D721Med (cell line): ENCODE measurements around the gene CEBPA.

Experiments used
- DNase-seq: peaks from one replicate; pipeline ENCODE4 v3.0.0; 2011; ENCODE audit warnings: low spot score; ENCODE audit not compliant: insufficient read length
- FAIRE-seq: peaks from 2 replicates; lab custom pipeline; 2011; peaks lifted over from hg19 to GRCh38; lab: Jason Lieb, UNC
- CTCF ChIP-seq: IDR thresholded peaks from 2 replicates; pipeline ENCODE4 v1.5.1; 2012; ENCODE audit warnings: mild to moderate bottlenecking, control low read depth; ENCODE audit not compliant: insufficient read depth; ENCODE audit errors: missing control alignments

The CEBPA gene

GRCh38 chr19:33285441-33285927 lies 16.9 kb downstream of the CEBPA start:
- FAIRE-seq (no peak), DNase-seq (no peak)
- TF ChIP-seq CTCF, result no peak

- no peak for TF ChIP-seq CTCF
- no peak for FAIRE-seq
- DNase-seq, result no peak
These were observed 17.6 kb downstream of the CEBPA start for GRCh38 chr19:33284756-33285155.

- TF ChIP-seq CTCF, result no peak
- FAIRE-seq (no peak), DNase-seq (no peak)
These were observed 18.1 kb downstream of the CEBPA start for GRCh38 chr19:33284146-33284643.

- no peak for FAIRE-seq
- no peak for DNase-seq
- no peak for TF ChIP-seq CTCF
These were observed 18.7 kb downstream of the CEBPA start for GRCh38 chr19:33283589-33283988.

GRCh38 chr19:33282036-33282671 lies 20.2 kb downstream of the CEBPA start:
- DNase-seq (no peak), FAIRE-seq (no peak)
- no peak for TF ChIP-seq CTCF

GRCh38 chr19:33281296-33281926 lies 20.9 kb downstream of the CEBPA start:
- DNase-seq (no peak), FAIRE-seq (no peak)
- TF ChIP-seq CTCF, result no peak

- FAIRE-seq, result no peak
- no peak for TF ChIP-seq CTCF
- DNase-seq, result no peak
These were observed 21.9 kb downstream of the CEBPA start for GRCh38 chr19:33280351-33280921.
